Inflammatory macrophage (primary cell): ENCODE measurements around the gene GDF3.
"Not testable (repeated sequence)": the region's sequence is repeated elsewhere in the genome, so short reads cannot be mapped to it uniquely, and the experiment has no call there.

ENCODE experiments used
- DNase-seq, 2 donors: peaks; one replicate each; pipeline ENCODE4 v3.0.0-alpha.2; 2020 to 2022

GDF3 gene

GRCh38 chr12:7667125-7667524 lies 28.4 kb downstream of the GDF3 start:
- peak; percentile 39 to 58 for DNase-seq

GRCh38 chr12:7666595-7666994 lies 29.0 kb downstream of the GDF3 start:
- DNase-seq: no peak

GRCh38 chr12:7661741-7662140 lies 33.8 kb downstream of the GDF3 start:
- DNase-seq: no peak

GRCh38 chr12:7656121-7656520 lies 39.5 kb downstream of the GDF3 start:
- DNase-seq: no peak

- no peak for DNase-seq
Measured at GRCh38 chr12:7650091-7650490, 45.5 kb downstream of the GDF3 start.

DNA sequence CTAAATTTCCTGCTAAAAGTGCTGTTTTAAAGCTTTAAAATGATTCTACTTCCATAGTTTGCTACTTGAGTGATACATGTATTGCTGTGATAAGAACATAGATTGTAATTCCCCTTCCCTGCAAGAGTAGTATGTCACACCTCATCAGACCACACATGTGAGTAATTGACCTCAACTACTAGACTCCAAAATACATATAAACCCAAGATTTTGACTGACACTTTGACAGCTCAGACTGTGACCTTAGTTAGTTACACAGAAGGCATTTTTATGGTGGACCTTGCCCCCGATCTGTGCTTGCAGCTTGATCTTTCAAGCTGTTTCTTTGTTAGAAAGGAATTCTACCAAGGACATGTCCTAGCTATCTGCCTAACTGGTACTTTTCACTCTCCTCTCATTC lies 48.5 kb downstream of the GDF3 start:
- no peak for DNase-seq

DNA sequence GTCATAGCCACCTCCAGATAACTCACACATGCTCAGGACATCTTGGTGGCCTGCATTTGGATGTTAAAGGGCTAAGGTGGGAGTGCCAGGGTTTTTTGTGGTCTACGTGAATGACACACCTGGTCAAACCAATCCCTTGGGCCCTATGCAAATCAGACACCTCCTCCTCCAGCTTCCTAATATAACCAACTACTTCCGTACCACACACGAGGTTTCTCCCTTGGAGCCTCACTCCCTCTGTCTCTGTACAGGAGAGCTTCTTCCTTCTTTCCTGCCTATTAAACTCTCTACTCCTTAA lies 49.4 kb downstream of the GDF3 start:
- DNase-seq: no peak

DNA sequence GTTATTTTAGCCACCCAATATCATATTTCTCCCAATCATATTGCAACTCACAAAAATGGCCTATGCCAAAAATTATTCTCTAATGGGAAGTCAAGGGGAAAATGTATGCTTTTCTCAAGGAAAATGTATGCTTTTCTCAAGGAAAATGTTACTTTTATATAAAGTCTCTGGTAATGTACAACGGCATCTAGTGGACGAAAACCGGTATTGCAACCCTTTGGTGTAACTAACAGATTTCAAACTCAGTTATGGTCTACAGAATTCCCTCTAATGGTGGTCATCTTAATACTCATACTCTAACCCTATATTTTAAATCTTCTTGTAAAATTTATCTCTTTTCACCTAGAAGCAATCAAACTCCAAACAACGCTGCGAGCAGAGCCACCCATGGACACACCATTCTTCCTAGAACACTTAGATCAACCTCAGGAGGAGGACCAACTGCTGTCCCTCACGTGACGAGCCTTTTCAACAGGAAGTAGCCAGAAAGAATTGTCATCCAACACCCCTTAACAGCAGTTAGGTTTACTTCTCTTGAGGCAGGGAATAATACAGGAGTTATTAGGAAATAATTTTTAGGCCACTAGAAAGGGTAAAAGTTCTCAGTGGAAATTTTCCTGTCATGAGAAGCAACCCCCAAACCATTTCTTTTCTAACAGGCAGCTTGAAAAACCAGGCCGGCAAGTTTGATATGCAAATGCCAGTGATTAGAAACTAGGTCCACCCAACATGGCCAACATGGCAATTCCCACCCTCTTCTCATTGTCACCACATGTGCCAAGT lies 50.0 kb downstream of the GDF3 start:
- DNase-seq: peak; percentile 59 to 60

DNA sequence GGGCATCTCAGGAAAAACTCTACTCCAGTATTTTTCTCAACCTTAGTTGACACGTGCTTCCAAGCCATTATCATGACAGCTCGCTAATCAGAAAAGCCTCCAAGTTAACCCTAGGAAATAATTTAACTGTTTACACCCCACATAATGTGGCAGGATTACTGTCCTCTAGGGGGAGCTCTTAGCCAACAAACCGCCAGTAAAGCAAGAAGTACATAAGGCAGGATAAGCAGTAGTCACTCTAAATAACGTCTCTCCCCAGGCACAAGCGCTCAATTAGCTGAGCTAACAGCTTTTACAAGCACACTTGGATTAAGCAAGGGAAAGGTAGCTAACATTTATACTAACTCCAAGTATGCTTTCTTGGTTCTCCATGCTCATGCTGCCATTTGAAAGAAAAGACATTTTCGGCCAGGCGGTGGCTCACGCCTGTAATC lies 52.7 kb downstream of the GDF3 start:
- peak; percentile 44 to 56 for DNase-seq

GRCh38 chr12:7642287-7642686 lies 53.3 kb downstream of the GDF3 start:
- no peak for DNase-seq

DNA sequence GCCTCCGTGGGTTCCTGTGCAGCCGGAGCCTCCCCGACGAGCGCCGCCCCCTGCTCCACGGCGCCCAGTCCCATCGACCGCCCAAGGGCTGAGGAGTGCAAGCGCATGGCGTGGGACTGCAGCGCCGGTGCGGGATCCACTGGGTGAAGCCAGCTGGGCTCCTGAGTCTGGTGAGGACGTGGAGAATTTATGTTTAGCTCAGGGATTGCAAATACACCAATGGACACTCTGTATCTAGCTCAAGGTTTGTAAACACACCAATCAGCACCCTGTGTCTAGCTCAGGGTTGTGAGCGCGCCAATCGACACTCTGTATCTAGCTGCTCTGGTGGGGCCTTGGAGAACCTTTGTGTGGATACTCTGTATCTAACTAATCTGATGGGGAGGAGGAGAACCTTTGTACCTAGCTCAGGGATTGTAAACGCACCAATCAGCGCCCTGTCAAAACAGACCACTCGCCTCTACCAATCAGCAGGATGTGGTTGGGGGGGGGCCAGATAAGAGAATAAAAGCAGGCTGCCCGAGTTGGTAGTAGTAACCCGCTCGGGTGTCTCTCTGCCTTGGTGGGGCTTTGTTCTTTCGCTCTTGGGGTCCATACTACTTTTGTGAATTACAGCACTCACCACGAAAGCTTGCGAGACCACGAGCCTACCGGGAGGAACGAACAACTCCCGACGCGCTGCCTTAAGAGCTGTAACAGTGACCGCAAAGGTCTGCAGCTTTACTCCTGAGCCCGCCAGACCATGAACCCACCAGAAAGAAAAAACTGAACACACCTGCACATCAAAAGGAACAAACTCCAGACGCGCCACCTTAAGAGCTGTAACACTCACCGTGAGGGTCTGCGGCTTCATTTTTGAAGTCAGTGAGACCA lies 55.2 kb downstream of the GDF3 start:
- not testable (repeated sequence) for DNase-seq
